ENCODE measurements around the gene TTI1.

The TTI1 gene

GRCh38 chr20:38008233-38008944, 24.9 kb downstream of the TTI1 start:
- no peak for DNase-seq

- DNase-seq = no peak
These were observed 25.7 kb downstream of the TTI1 start for GRCh38 chr20:38007526-38007925.

GRCh38 chr20:38005903-38006302, 27.4 kb downstream of the TTI1 start:
- no peak for DNase-seq

GRCh38 chr20:38004416-38004815, 28.8 kb downstream of the TTI1 start:
- DNase-seq = no peak

GRCh38 chr20:38002422-38002821, 30.8 kb downstream of the TTI1 start:
- DNase-seq = no peak

GRCh38 chr20:38001981-38002380, 31.3 kb downstream of the TTI1 start:
- DNase-seq = no peak

- DNase-seq = no peak
These were observed 31.9 kb downstream of the TTI1 start for GRCh38 chr20:38001173-38001875.

GRCh38 chr20:38000293-38000692, 33.0 kb downstream of the TTI1 start:
- DNase-seq = no peak

GRCh38 chr20:37999526-38000263, 33.6 kb downstream of the TTI1 start:
- DNase-seq = no peak

GRCh38 chr20:37997516-37997915, 35.7 kb downstream of the TTI1 start:
- no peak for DNase-seq

- no peak for DNase-seq
These were observed 37.2 kb downstream of the TTI1 start for GRCh38 chr20:37995856-37996605.

GRCh38 chr20:37994512-37994911, 38.7 kb downstream of the TTI1 start:
- no peak for DNase-seq

- DNase-seq = peak; percentile 17
These were observed 40.4 kb downstream of the TTI1 start for GRCh38 chr20:37992802-37993409.

GRCh38 chr20:37991908-37992307, 41.3 kb downstream of the TTI1 start:
- DNase-seq = no peak

GRCh38 chr20:37991157-37991866, 41.9 kb downstream of the TTI1 start:
- no peak for DNase-seq

GRCh38 chr20:37990571-37991151, 42.6 kb downstream of the TTI1 start:
- DNase-seq = no peak

GRCh38 chr20:37989601-37990295, 43.5 kb downstream of the TTI1 start:
- DNase-seq = no peak

GRCh38 chr20:37988306-37988954, 44.8 kb downstream of the TTI1 start:
- no peak for DNase-seq

GRCh38 chr20:37987602-37988290, 45.5 kb downstream of the TTI1 start:
- no peak for DNase-seq
